Spleen (tissue), 7 donors: Measurements from ENCODE around the gene CCDC184.

ENCODE experiments used
- CTCF ChIP-seq, 11 experiments: fragments of 200-600 bp in 7 of 11; fragments of 450-650 bp in 4 of 11; sonication (generic) in 4 of 11; IDR thresholded peaks in 8 of 11; conservative IDR thresholded peaks in 3 of 11; 1 replicate in 7 of 11; 2 replicates in 4 of 11; pipeline versions ENCODE4 v1.4.0 to v1.8.0; 2016 to 2021; ENCODE audit warnings: antibody characterized with exemption in 11 of 11, inconsistent platforms in 4 of 11, mild to moderate bottlenecking in 1 of 11
- POLR2A ChIP-seq, 3 donors: fragments of 450-650 bp; IDR thresholded peaks; one replicate each; pipeline ENCODE4 v1.5.1; 2017; ENCODE audit warnings: antibody characterized with exemption in 3 of 3, mild to moderate bottlenecking in 1 of 3
- POLR2AphosphoS5 ChIP-seq, 3 donors: sonication (generic); formaldehyde crosslinking; IDR thresholded peaks; one replicate each; pipeline ENCODE4 v1.5.1; 2017; ENCODE audit warnings: antibody characterized with exemption in 3 of 3
- donor health status: DM: no; HTN: no; CAD: no; lungs with moderate emphysema.
- donor health status: DM: no; HTN: no; CAD: no.
- donor health status: DM: no; HTN: no; CAD: no.

GRCh38 chr12:48199774-48200221 is 16.4 kb downstream of the CCDC184 start:
- TF ChIP-seq POLR2AphosphoS5 (IDR thresholded peaks at IDR 0.05): no peak
- TF ChIP-seq CTCF (IDR thresholded peaks at IDR 0.05 in 8 of 11, conservative IDR thresholded peaks at IDR 0.05 in 3 of 11): no peak
- TF ChIP-seq POLR2A (IDR thresholded peaks at IDR 0.05): no peak
